K562 (cell line): ENCODE data around the gene H2BK1. TPM values are rescaled to one million over a fixed set of nuclear protein-coding genes. Genes with fewer than 3 reads are reported as not detected.

ENCODE experiments used
- ATAC-seq: fragments of 200-7000 bp; cut with Tn5 transposase; 3 replicates; pipeline ENCODE4 v1.9.1; 2020; ENCODE audit warnings: moderate library complexity
- BruUV-seq: library from RNA; stranded (reverse); fragments of 400-500 nt; replicated peaks from 2 replicates; lab custom pipeline; 2021; lab: Mats Ljungman, UMichigan
- CTCF ChIA-PET: fragments of 300-600 bp; formaldehyde crosslinking; extraction: SDS; loops from one replicate; lab custom pipeline; 2021; ENCODE audit warnings: low intra/inter-chr PET ratio; lab: Yijun Ruan, JAX
- POLR2A ChIA-PET: fragments of 300-600, 350-650 bp; sonication (Branson Sonifier 250); formaldehyde crosslinking; extraction: SDS; loops from one replicate; lab custom pipeline; 2021; ENCODE audit warnings: antibody characterized with exemption, inconsistent platforms; lab: Yijun Ruan, JAX
- DNase-seq, 4 experiments: peaks; one replicate each; pipeline versions ENCODE4 v3.0.0 to v3.0.0-alpha.2; 2011 to 2018; ENCODE audit warnings: low spot score in 3 of 4, mixed read lengths in 3 of 4; ENCODE audit errors: extremely low read depth in 1 of 4
- FAIRE-seq: peaks from 2 replicates; lab custom pipeline; 2011; peaks lifted over from hg19 to GRCh38; lab: Jason Lieb, UNC
- H2AFZ ChIP-seq: 2 replicates; pipeline ENCODE4 v1.6.0; 2011; ENCODE audit warnings: low read depth, low read length, control low read depth, inconsistent platforms
- H3K27ac ChIP-seq: fragments of 200-600 bp; 3 replicates; pipeline ENCODE4 v1.8.0; 2011; ENCODE audit warnings: low read depth, mild to moderate bottlenecking, control low read depth, inconsistent platforms, low read length, moderate library complexity, mixed read lengths; ENCODE audit errors: extremely low read depth
- H3K27me3 ChIP-seq, 2 experiments: fragments of 300-600 bp in 1 of 2; 2 replicates in 1 of 2; 3 replicates in 1 of 2; pipeline versions ENCODE4 v1.6.0 to v1.8.0; 2011; ENCODE audit warnings: inconsistent platforms in 2 of 2, low read length in 2 of 2, mild to moderate bottlenecking in 1 of 2, mixed read lengths in 1 of 2, moderate library complexity in 1 of 2; ENCODE audit not compliant: control insufficient read depth in 2 of 2, insufficient read depth in 2 of 2
- H3K36me3 ChIP-seq: fragments of 300-600 bp; 3 replicates; pipeline ENCODE4 v1.8.0; 2011; ENCODE audit warnings: mild to moderate bottlenecking, low read length, inconsistent platforms; ENCODE audit not compliant: control insufficient read depth, insufficient read depth
- H3K4me1 ChIP-seq, 2 experiments: fragments of 200-600 bp in 1 of 2; replicated peaks in 1 of 2; 2 replicates in 1 of 2; 3 replicates in 1 of 2; pipeline versions ENCODE4 v1.5.1 to v1.8.0; 2011; ENCODE audit warnings: inconsistent platforms in 2 of 2, low read length in 2 of 2, mild to moderate bottlenecking in 1 of 2, mixed read lengths in 1 of 2, moderate library complexity in 1 of 2; ENCODE audit not compliant: control insufficient read depth in 2 of 2, insufficient read depth in 2 of 2
- H3K4me2 ChIP-seq: 2 replicates; pipeline ENCODE4 v1.6.1; 2011; ENCODE audit warnings: low read length, control low read depth, inconsistent platforms, mixed read lengths; ENCODE audit not compliant: insufficient read depth
- H3K4me3 ChIP-seq: fragments of 200-600 bp; sonication (generic), shearing (Covaris generic); 2 replicates; pipeline ENCODE4 v1.5.1; 2016; ENCODE audit warnings: control low read depth, inconsistent platforms
- H3K79me2 ChIP-seq: fragments of 200-600 bp; 3 replicates; pipeline ENCODE4 v1.8.0; 2011; ENCODE audit warnings: low read length, inconsistent platforms; ENCODE audit not compliant: control insufficient read depth, insufficient read depth
- H3K9ac ChIP-seq, 2 experiments: 2 replicates each; pipeline versions ENCODE4 v1.6.0 to v1.6.1; 2011; ENCODE audit warnings: low read depth in 2 of 2, low read length in 2 of 2, control low read depth in 1 of 2, inconsistent platforms in 1 of 2, mild to moderate bottlenecking in 1 of 2, mixed read lengths in 1 of 2; ENCODE audit not compliant: insufficient read depth in 1 of 2
- H3K9me1 ChIP-seq: one replicate; pipeline ENCODE4 v1.6.0; 2011; ENCODE audit warnings: inconsistent platforms, mild to moderate bottlenecking, low read length, moderate library complexity; ENCODE audit not compliant: control insufficient read depth, insufficient read depth
- H3K9me3 ChIP-seq: replicated peaks from 2 replicates; pipeline ENCODE4 v1.5.1; 2011; ENCODE audit warnings: low read depth, low read length, inconsistent platforms; ENCODE audit not compliant: control insufficient read depth, insufficient read depth
- H4K20me1 ChIP-seq: replicated peaks from 2 replicates; pipeline ENCODE4 v1.6.1; 2011; ENCODE audit warnings: low read length, inconsistent platforms, mixed read lengths; ENCODE audit not compliant: control insufficient read depth, insufficient read depth
- ATF1 ChIP-seq, 2 experiments: fragments of 450-650 bp in 1 of 2; IDR thresholded peaks; 2 replicates each; pipeline ENCODE4 v1.6.1; 2016; ENCODE audit warnings: missing compliant biosample characterization in 1 of 2, missing genetic modification characterization in 1 of 2
- CBFA2T2 ChIP-seq: fragments of 450-650 bp; conservative IDR thresholded peaks from 2 replicates; pipeline ENCODE4 v1.6.1; 2017; ENCODE audit warnings: mild to moderate bottlenecking
- GTF2E2 ChIP-seq: fragments of 200-800 bp; sonication (Bioruptor generic); IDR thresholded peaks from 2 replicates; pipeline ENCODE4 v1.6.1; 2016; ENCODE audit warnings: missing genetic modification characterization, missing compliant biosample characterization
- HNRNPH1 ChIP-seq: fragments of 200-400 bp; formaldehyde crosslinking; optimal IDR thresholded peaks from 2 replicates; pipeline ENCODE3; 2017; ENCODE audit warnings: low read depth, mild to moderate bottlenecking, low read length, moderate library complexity
- JUN ChIP-seq, 2 experiments: sonication (generic) in 1 of 2; formaldehyde crosslinking in 1 of 2; IDR thresholded peaks; 2 replicates each; pipeline versions ENCODE4 v1.6.1 to v1.8.0; 2012 to 2022; ENCODE audit warnings: borderline replicate concordance in 2 of 2, mild to moderate bottlenecking in 2 of 2, improper control_type of control experiment in 1 of 2, low read depth in 1 of 2, low read length in 1 of 2, missing genetic modification reagents in 1 of 2
- KDM2B ChIP-seq: fragments of 250-450 bp; sonication (Bioruptor Pico); IDR thresholded peaks from 2 replicates; pipeline ENCODE4 v1.8.0; 2021; ENCODE audit warnings: mild to moderate bottlenecking, moderate library complexity
- MIER1 ChIP-seq: fragments of 450-650 bp; IDR thresholded peaks from 2 replicates; pipeline ENCODE4 v1.6.1; 2016; ENCODE audit warnings: antibody characterized with exemption, mild to moderate bottlenecking, low read depth
- MTF1 ChIP-seq: fragments of 250-450 bp; sonication (Bioruptor Pico); IDR thresholded peaks from 2 replicates; pipeline ENCODE4 v1.9.0; 2021; ENCODE audit warnings: moderate library complexity, mild to moderate bottlenecking, inconsistent platforms, borderline replicate concordance
- NFE2L1 ChIP-seq: fragments of 450-650 bp; IDR thresholded peaks from 2 replicates; pipeline ENCODE4 v1.6.1; 2016; ENCODE audit warnings: missing genetic modification characterization, low read depth, mild to moderate bottlenecking, missing compliant biosample characterization, moderate library complexity, borderline replicate concordance
- NONO ChIP-seq, 2 experiments: fragments of 200-400 bp in 1 of 2; fragments of 450-650 bp in 1 of 2; formaldehyde crosslinking in 1 of 2; IDR thresholded peaks; 2 replicates each; pipeline ENCODE4 v1.6.1; 2017; ENCODE audit warnings: low read depth in 2 of 2, mild to moderate bottlenecking in 2 of 2, moderate library complexity in 2 of 2, low read length in 1 of 2
- NR3C1 ChIP-seq: sonication (generic); formaldehyde crosslinking; IDR thresholded peaks from 2 replicates; pipeline ENCODE4 v1.8.1; 2022; ENCODE audit warnings: missing genetic modification reagents
- PRDM10 ChIP-seq: fragments of 450-650 bp; IDR thresholded peaks from 2 replicates; pipeline ENCODE4 v1.6.1; 2018; ENCODE audit not compliant: partially characterized antibody
- RFX5 ChIP-seq: IDR thresholded peaks from 2 replicates; pipeline ENCODE4 v1.6.1; 2011; ENCODE audit warnings: low read depth, mild to moderate bottlenecking, improper control_type of control experiment, low read length
- SETDB1 ChIP-seq: IDR thresholded peaks from one replicate; pipeline ENCODE4 v1.6.1; 2012; ENCODE audit warnings: low read length, control low read depth, inconsistent platforms
- SMARCE1 ChIP-seq: fragments of 450-650 bp; IDR thresholded peaks from 2 replicates; pipeline ENCODE4 v1.7.1; 2016; ENCODE audit warnings: mild to moderate bottlenecking
- TCF7L2 ChIP-seq: fragments of 150-350 bp; IDR thresholded peaks from 2 replicates; pipeline ENCODE4 v1.6.1; 2016; ENCODE audit warnings: low read depth, mild to moderate bottlenecking, low read length, moderate library complexity
- U2AF2 ChIP-seq: fragments of 200-400 bp; formaldehyde crosslinking; optimal IDR thresholded peaks from 2 replicates; pipeline ENCODE3; 2017; ENCODE audit warnings: low read depth, mild to moderate bottlenecking, low read length
- ZFX ChIP-seq: sonication (generic); formaldehyde crosslinking; IDR thresholded peaks from 2 replicates; pipeline ENCODE4 v1.8.0; 2022; ENCODE audit warnings: mild to moderate bottlenecking, missing genetic modification reagents, moderate library complexity
- ZKSCAN1 ChIP-seq: fragments of 150-350 bp; IDR thresholded peaks from 2 replicates; pipeline ENCODE4 v1.6.1; 2016; ENCODE audit warnings: low read depth, low read length
- ZNF282 ChIP-seq: sonication (generic); formaldehyde crosslinking; IDR thresholded peaks from 2 replicates; pipeline ENCODE4 v1.8.1; 2023; ENCODE audit warnings: missing genetic modification reagents
- ZNF75A ChIP-seq: fragments of 450-650 bp; formaldehyde crosslinking; IDR thresholded peaks from 2 replicates; pipeline ENCODE4 v1.4.0; 2020; ENCODE audit warnings: mild to moderate bottlenecking
- WGBS: fragments of 100-300 bp; shearing (Covaris generic); methylation state at CpG from one replicate; pipeline ENCODE4 v1.1.6; 2016; ENCODE audit warnings: low coverage, mixed read lengths; ENCODE audit not compliant: insufficient coverage; ENCODE audit errors: missing lambda C conversion rate; 5-methylcytosine and 5-hydroxymethylcytosine counted together
- in situ Hi-C: fragments of 300-500 bp; cut with MboI; formaldehyde crosslinking; loops from 4 replicates; pipeline ENCODE4 v1.15.0; 2018; ENCODE audit warnings: inconsistent platforms, mixed read lengths
- intact Hi-C: fragments of 100-400 bp; cut with micrococcal nuclease; formaldehyde crosslinking; loops from 2 replicates; pipeline ENCODE4 v1.14.2; 2022
- polyA plus RNA-seq, 8 experiments: library from polyadenylated mRNA; depleted of rRNA in 4 of 8; stranded (reverse) in 5 of 8; unstranded in 3 of 8; fragments of >200 nt; fragmentation: Nextera tagmentation in 2 of 8; fragmentation: Illumina TruSeq in 1 of 8; extraction: Ambion mirVana in 2 of 8; extraction: Trizol in 1 of 8; gene quantifications; 2 replicates each; pipeline versions ENCODE4 v1.2.1 to v1.2.3, GENCODE V29; 2011 to 2014; ENCODE audit warnings: inconsistent platforms in 1 of 8, missing spikeins in 1 of 8
- total RNA-seq, 7 experiments: library from RNA; depleted of rRNA in 6 of 7; stranded (reverse); fragments of >200 nt in 6 of 7; fragmentation: Illumina TruSeq in 2 of 7; extraction: Trizol in 2 of 7; gene quantifications; 2 replicates each; pipeline versions ENCODE4 v1.2.1 to v1.2.3, GENCODE V29; 2011 to 2021; ENCODE audit warnings: low replicate concordance in 1 of 7

Gene H2BK1
- total and polyA plus RNA-seq, 9 of the 15 experiments (the other 6 are each of a cell fraction or from before 2014, with no cell fraction given) = not detected

DNA sequence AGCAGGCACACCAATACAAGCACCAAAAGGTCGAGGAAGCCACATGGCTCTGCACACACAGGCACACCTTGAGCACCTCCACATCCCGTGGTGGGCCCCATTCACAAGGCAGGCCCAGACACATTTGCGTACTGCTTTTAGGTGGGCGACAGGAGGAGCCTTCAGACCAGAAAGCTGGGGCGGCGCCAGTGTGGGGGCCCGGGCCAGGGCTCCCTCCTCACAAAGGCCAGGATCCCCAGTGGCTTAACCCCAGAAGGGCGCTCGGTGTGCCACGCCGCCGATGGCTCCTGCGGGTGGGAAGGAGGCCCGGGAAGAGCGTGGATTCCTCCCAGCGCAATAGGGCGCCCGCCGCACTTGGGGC is 41.0 kb upstream of the H2BK1 start:
- peaks cover 21 to 60% of the 10 kb centered on the region in 2 experiments; a peak in 4 of 5 replicates for H3K4me1 ChIP-seq
- peak overlapping the region; percentile 22; the same call in 1 of the 2 replicates for H3K4me2 ChIP-seq
- in situ Hi-C loops (no loop called here), intact Hi-C loops (no loop called here)
- H3K9ac ChIP-seq = peak overlapping the region in 1 of 2 experiments; percentile 75; a peak in 2 of 4 replicates
- H3K4me3 ChIP-seq = peak overlapping the region; percentile 21
- no peaks in the 10 kb centered on the region for H3K36me3 ChIP-seq
- H3K27ac ChIP-seq = no peak overlapping the region
- FAIRE-seq = no peak
- H4K20me1 ChIP-seq = peaks cover 33% of the 10 kb centered on the region
- no TSS peak for BruUV-seq
- H2AFZ ChIP-seq = peak overlapping the region; percentile 25
- ATAC-seq = no peak
- H3K27me3 ChIP-seq = peaks cover 45 to 71% of the 10 kb centered on the region in 2 experiments
- POLR2A ChIA-PET = interaction anchor here (0.6 to 2.3 kb wide), 5 partner anchors 9 to 224 kb away, joined by 3 to 14 read pairs (median 6); no protein-coding TSS in a partner anchor
- no peak for DNase-seq
- CTCF ChIA-PET = no interaction called here
- H3K9me3 ChIP-seq = no peaks in the 10 kb centered on the region
- no peaks in the 10 kb centered on the region for H3K79me2 ChIP-seq
- H3K9me1 ChIP-seq = no peaks in the 10 kb centered on the region
- 24% methylated on average over 18 of the region's 19 CpGs for WGBS
- no peak for TF ChIP-seq MTF1 (CRISPR knock-in tag)
- TF ChIP-seq SMARCE1 = no peak
- TF ChIP-seq MIER1 = no peak
- peak; percentile 94; the same call in 1 of the 2 replicates for TF ChIP-seq KDM2B
- TF ChIP-seq ATF1 (CRISPR knock-in tag; IDR thresholded peaks at IDR 0.05) = no peak
- TF ChIP-seq ATF1 (tag; IDR thresholded peaks at IDR 0.05) = peak; percentile 13; the same call in 1 of the 2 replicates
- no peak for TF ChIP-seq SETDB1
- TF ChIP-seq ZFX = 0 out of 2 replicates have a peak, but pooled peaks have one; percentile 20
- TF ChIP-seq ZNF75A = no peak
- no peak for TF ChIP-seq JUN (IDR thresholded peaks at IDR 0.05; ENCODE audit: borderline replicate concordance, low read depth, low read length)
- TF ChIP-seq JUN (CRISPR knock-in tag; IDR thresholded peaks at IDR 0.05; ENCODE audit: borderline replicate concordance) = no peak
- TF ChIP-seq HNRNPH1 = no peak
- TF ChIP-seq CBFA2T2 = no peak
- no peak for TF ChIP-seq U2AF2
- TF ChIP-seq NONO (IDR thresholded peaks at IDR 0.05; ENCODE audit: low read depth in 2 of 2, low read length in 1 of 2) = no peak
- TF ChIP-seq TCF7L2 = no peak
- TF ChIP-seq RFX5 = no peak
- no peak for TF ChIP-seq NR3C1
- TF ChIP-seq ZNF282 (CRISPR knock-in tag) = no peak
- no peak for TF ChIP-seq ZKSCAN1
- TF ChIP-seq GTF2E2 (tag) = no peak
- TF ChIP-seq PRDM10 = no peak
- TF ChIP-seq NFE2L1 (tag) = no peak
